Panc1 (cell line): ENCODE data around the gene SYNE1. TPM values are rescaled to one million over a fixed set of nuclear protein-coding genes. Genes with fewer than 3 reads are reported as not detected.
"Not testable (repeated sequence)": the region's sequence is repeated elsewhere in the genome, so short reads cannot be mapped to it uniquely, and the experiment has no call there.

ENCODE experiments used
- ATAC-seq: fragments of 200-7000 bp; cut with Tn5 transposase; 2 replicates; pipeline ENCODE4 v1.9.1; 2020; ENCODE audit warnings: mild to moderate bottlenecking, moderate library complexity
- BruUV-seq: library from RNA; stranded (reverse); fragments of 400-500 nt; replicated peaks from 2 replicates; lab custom pipeline; 2021; lab: Mats Ljungman, UMichigan
- CTCF ChIA-PET: fragments of 300-600 bp; sonication (Branson Sonifier 250); formaldehyde crosslinking; loops from one replicate; lab custom pipeline; 2022; ENCODE audit warnings: antibody characterized with exemption; lab: Charles Lee
- POLR2A ChIA-PET: fragments of 300-600 bp; sonication (Branson Sonifier 250); formaldehyde crosslinking; loops from one replicate; lab custom pipeline; 2022; ENCODE audit warnings: antibody characterized with exemption; lab: Charles Lee
- DNase-seq: peaks from one replicate; pipeline ENCODE4 v3.0.0-alpha.2; 2010; ENCODE audit warnings: low read depth, low spot score
- H3K27ac ChIP-seq: 2 replicates; pipeline ENCODE4 v1.5.1; 2011; ENCODE audit warnings: mild to moderate bottlenecking, low read length, inconsistent platforms
- H3K27me3 ChIP-seq: fragments of 200-500 bp; sonication (Bioruptor generic); 2 replicates; pipeline ENCODE4 v1.6.0; 2014; ENCODE audit warnings: low read length, inconsistent platforms; ENCODE audit not compliant: control insufficient read depth, insufficient read depth
- H3K36me3 ChIP-seq: fragments of 200-500 bp; sonication (Bioruptor generic); 2 replicates; pipeline ENCODE4 v1.5.1; 2014; ENCODE audit warnings: inconsistent platforms, mild to moderate bottlenecking, low read length, moderate library complexity; ENCODE audit not compliant: control insufficient read depth, insufficient read depth
- H3K4me1 ChIP-seq: 2 replicates; pipeline ENCODE4 v1.5.1; 2011; ENCODE audit warnings: inconsistent platforms, mild to moderate bottlenecking, low read length, moderate library complexity; ENCODE audit not compliant: control insufficient read depth, insufficient read depth
- H3K4me3 ChIP-seq, 2 experiments: 2 replicates each; pipeline ENCODE4 v1.5.1; 2011 to 2012; ENCODE audit warnings: low read depth in 2 of 2, low read length in 2 of 2, mild to moderate bottlenecking in 2 of 2, inconsistent platforms in 1 of 2, moderate library complexity in 1 of 2
- H3K9me3 ChIP-seq: fragments of 200-500 bp; sonication (Bioruptor generic); 2 replicates; pipeline ENCODE4 v1.5.1; 2014; ENCODE audit warnings: low read depth, mild to moderate bottlenecking, inconsistent platforms, low read length, moderate library complexity; ENCODE audit not compliant: control insufficient read depth, insufficient read depth
- CTCF ChIP-seq: fragments of 450-650 bp; IDR thresholded peaks from 2 replicates; pipeline ENCODE4 v1.5.1; 2017; ENCODE audit warnings: mild to moderate bottlenecking
- POLR2AphosphoS5 ChIP-seq: IDR thresholded peaks from 2 replicates; pipeline ENCODE4 v1.6.1; 2012; ENCODE audit warnings: mild to moderate bottlenecking, low read depth, low read length, moderate library complexity
- REST ChIP-seq, 2 experiments: IDR thresholded peaks; 2 replicates each; pipeline ENCODE4 v1.6.1; 2011 to 2012; ENCODE audit warnings: low read depth in 2 of 2, control low read depth in 1 of 2, low read length in 1 of 2, mild to moderate bottlenecking in 1 of 2, moderate library complexity in 1 of 2; ENCODE audit not compliant: insufficient read depth in 1 of 2
- SIN3A ChIP-seq: IDR thresholded peaks from 2 replicates; pipeline ENCODE4 v1.6.1; 2012; ENCODE audit warnings: low read depth, mild to moderate bottlenecking, low read length, moderate library complexity, borderline replicate concordance; ENCODE audit not compliant: insufficient read depth
- TCF7L2 ChIP-seq: IDR thresholded peaks from 2 replicates; pipeline ENCODE4 v1.6.1; 2011; ENCODE audit warnings: mild to moderate bottlenecking, low read depth, low read length, inconsistent platforms
- in situ Hi-C: cut with HindIII; loops from 2 replicates; pipeline ENCODE4 v1.10.0; 2016; ENCODE audit warnings: low sequenced_read_pairs, low pct_unique_long_range_greater_than_20kb
- intact Hi-C: fragments of 100-400 bp; cut with micrococcal nuclease; formaldehyde crosslinking; loops from one replicate; pipeline ENCODE4 v1.10.0; 2022; ENCODE audit not compliant: unreplicated experiment
- total RNA-seq: library from RNA; stranded (reverse); gene quantifications from one replicate; pipeline ENCODE4 v1.2.1, GENCODE V29; 2021; ENCODE audit not compliant: unreplicated experiment

Gene SYNE1
- total RNA-seq, 1 experiment from 2014 or later: 3.2 TPM

GRCh38 chr6:152423216-152424103 is 213.7 kb downstream of the SYNE1 start:
- H3K27ac ChIP-seq: no peak overlapping the region
- CTCF ChIA-PET: no interaction called here
- intact Hi-C loops (no loop called here), in situ Hi-C loops (no loop called here)
- DNase-seq (no peak), ATAC-seq (no peak)
- H3K9me3 ChIP-seq: no peaks in the 10 kb centered on the region
- no peaks in the 10 kb centered on the region for H3K36me3 ChIP-seq
- no peaks in the 10 kb centered on the region for H3K4me1 ChIP-seq
- TF ChIP-seq SIN3A (no peak), POLR2AphosphoS5 (no peak), REST (IDR thresholded peaks at IDR 0.05; ENCODE audit: insufficient read depth in 1 of 2, low read depth in 2 of 2, low read length in 1 of 2) (no peak), CTCF (no peak), TCF7L2 (no peak)
- H3K27me3 ChIP-seq: peaks cover 3% of the 10 kb centered on the region; the same call in 1 of the 2 replicates
- BruUV-seq: no TSS peak
- POLR2A ChIA-PET: no interaction called here
- H3K4me3 ChIP-seq: no peak overlapping the region

GRCh38 chr6:152421496-152421895 is 215.7 kb downstream of the SYNE1 start:
- ATAC-seq, intact Hi-C loops, H3K36me3 ChIP-seq: not testable (repeated sequence)

GRCh38 chr6:152420696-152421095 is 216.5 kb downstream of the SYNE1 start:
- no peak overlapping the region for H3K27ac ChIP-seq
- H3K9me3 ChIP-seq: no peaks in the 10 kb centered on the region
- ChIA-PET POLR2A (no interaction called here), CTCF (no interaction called here)
- ATAC-seq (no peak), DNase-seq (no peak)
- no TSS peak for BruUV-seq
- H3K27me3 ChIP-seq: no peaks in the 10 kb centered on the region
- H3K4me3 ChIP-seq: no peak overlapping the region
- no peaks in the 10 kb centered on the region for H3K36me3 ChIP-seq
- intact Hi-C loops (no loop called here), in situ Hi-C loops (no loop called here)
- no peak for TF ChIP-seq REST (IDR thresholded peaks at IDR 0.05; ENCODE audit: insufficient read depth in 1 of 2, low read depth in 2 of 2, low read length in 1 of 2)
- TF ChIP-seq SIN3A: no peak
- no peak for TF ChIP-seq POLR2AphosphoS5
- no peak for TF ChIP-seq TCF7L2
- no peak for TF ChIP-seq CTCF
- H3K4me1 ChIP-seq: no peaks in the 10 kb centered on the region

More at GRCh38 chr6:152421496-152421895, 215.7 kb downstream of the SYNE1 start:
- H3K4me1 ChIP-seq, H3K9me3 ChIP-seq, in situ Hi-C loops, DNase-seq, H3K27ac ChIP-seq, POLR2A ChIA-PET, H3K4me3 ChIP-seq, H3K27me3 ChIP-seq, BruUV-seq, CTCF ChIA-PET: not testable (repeated sequence)
